GOT3 (cell line): Measurements from ENCODE around the gene CACNA2D2.

Source experiments
- DNase-seq: peaks from one replicate; lab custom pipeline; 2025; ENCODE audit warnings: mixed read lengths; lab: John Stamatoyannopoulos, UW

Gene CACNA2D2

GRCh38 chr3:50327129-50327528 is 176.3 kb downstream of the CACNA2D2 start:
- no peak for DNase-seq

GRCh38 chr3:50326182-50326541 is 177.3 kb downstream of the CACNA2D2 start:
- DNase-seq, result no peak

GRCh38 chr3:50325497-50326181 is 177.8 kb downstream of the CACNA2D2 start:
- no peak for DNase-seq

GRCh38 chr3:50325113-50325480 is 178.3 kb downstream of the CACNA2D2 start:
- no peak for DNase-seq

GRCh38 chr3:50324351-50325112 is 178.9 kb downstream of the CACNA2D2 start:
- no peak for DNase-seq

GRCh38 chr3:50323614-50324199 is 179.7 kb downstream of the CACNA2D2 start:
- no peak for DNase-seq

- DNase-seq, result no peak
Measured at GRCh38 chr3:50323092-50323600, 180.3 kb downstream of the CACNA2D2 start.

GRCh38 chr3:50322386-50323091 is 180.9 kb downstream of the CACNA2D2 start, which contains the start of gene HYAL2:
TSS of gene HYAL2 (minus strand) at chr3:50322745. CDS start at chr3:50320489, 2,256 bp downstream.
- DNase-seq, result no peak

GRCh38 chr3:50322115-50322385 is 181.4 kb downstream of the CACNA2D2 start:
- no peak for DNase-seq

- peak; percentile 73 for DNase-seq
Measured at GRCh38 chr3:50321336-50322114, 181.9 kb downstream of the CACNA2D2 start.

GRCh38 chr3:50320853-50321335 is 182.5 kb downstream of the CACNA2D2 start:
- peak; percentile 73 for DNase-seq

GRCh38 chr3:50319894-50320625 is 183.4 kb downstream of the CACNA2D2 start:
- no peak for DNase-seq

GRCh38 chr3:50319181-50319893 is 184.1 kb downstream of the CACNA2D2 start:
- no peak for DNase-seq

- no peak for DNase-seq
Measured at GRCh38 chr3:50318615-50319014, 184.8 kb downstream of the CACNA2D2 start.

GRCh38 chr3:50318163-50318562 is 185.3 kb downstream of the CACNA2D2 start:
- DNase-seq, result no peak

GRCh38 chr3:50317300-50317699 is 186.1 kb downstream of the CACNA2D2 start:
- DNase-seq, result no peak

GRCh38 chr3:50316657-50317242 is 186.7 kb downstream of the CACNA2D2 start:
- no peak for DNase-seq

- DNase-seq, result no peak
Measured at GRCh38 chr3:50314816-50315215, 188.6 kb downstream of the CACNA2D2 start.

- DNase-seq, result no peak
Measured at GRCh38 chr3:50314342-50314741, 189.1 kb downstream of the CACNA2D2 start.
